HepG2 (cell line): ENCODE results near the gene CCDC74B. TPM values are rescaled to one million over a fixed set of nuclear protein-coding genes. Genes with fewer than 3 reads are reported as not detected.

Experiments
- ATAC-seq: fragments of 200-7000 bp; cut with Tn5 transposase; 3 replicates; pipeline ENCODE4 v1.9.1; 2020; ENCODE audit warnings: mild to moderate bottlenecking, moderate library complexity
- BruUV-seq: library from RNA; stranded (reverse); fragments of 400-500 nt; replicated peaks from 2 replicates; lab custom pipeline; 2021; lab: Mats Ljungman, UMichigan
- CTCF ChIA-PET: fragments of 300-600 bp; formaldehyde crosslinking; extraction: SDS; loops from one replicate; lab custom pipeline; 2021; ENCODE audit warnings: low total read pairs, inconsistent platforms, low intra/inter-chr PET ratio; lab: Yijun Ruan, JAX
- POLR2A ChIA-PET: fragments of 350-600 bp; sonication (Branson Sonifier 250); formaldehyde crosslinking; loops from one replicate; lab custom pipeline; 2020; ENCODE audit warnings: antibody characterized with exemption, inconsistent platforms; lab: Yijun Ruan, JAX
- DNase-seq: peaks from one replicate; pipeline ENCODE4 v3.0.0-alpha.2; 2015; ENCODE audit warnings: low spot score
- FAIRE-seq: peaks from 3 replicates; lab custom pipeline; 2011; peaks lifted over from hg19 to GRCh38; lab: Jason Lieb, UNC
- H2AFZ ChIP-seq: one replicate; pipeline ENCODE4 v1.6.1; 2011; ENCODE audit warnings: low read length, inconsistent platforms
- H3K27ac ChIP-seq: fragments of 300-600 bp; 3 replicates; pipeline ENCODE4 v1.8.0; 2011; ENCODE audit warnings: mixed run types, mild to moderate bottlenecking, mixed read lengths, low read length, inconsistent platforms; ENCODE audit not compliant: insufficient read depth; ENCODE audit errors: extremely low read length
- H3K27me3 ChIP-seq, 2 experiments: fragments of 200-600 bp in 1 of 2; 2 replicates in 1 of 2; 3 replicates in 1 of 2; pipeline versions ENCODE4 v1.6.0 to v1.8.0; 2011; ENCODE audit warnings: low read length in 2 of 2, mild to moderate bottlenecking in 2 of 2, moderate library complexity in 2 of 2, inconsistent platforms in 1 of 2; ENCODE audit not compliant: insufficient read depth in 2 of 2, control insufficient read depth in 1 of 2
- H3K36me3 ChIP-seq, 2 experiments: fragments of 200-600 bp in 1 of 2; replicated peaks in 1 of 2; 2 replicates in 1 of 2; 3 replicates in 1 of 2; pipeline versions ENCODE4 v1.5.1 to v1.8.0; 2011; ENCODE audit warnings: low read length in 2 of 2, inconsistent platforms in 1 of 2; ENCODE audit not compliant: insufficient read depth in 2 of 2, control insufficient read depth in 1 of 2
- H3K4me1 ChIP-seq: 2 replicates; pipeline ENCODE4 v1.5.1; 2012; ENCODE audit warnings: low read length, inconsistent platforms; ENCODE audit not compliant: insufficient read depth
- H3K4me2 ChIP-seq: 2 replicates; pipeline ENCODE4 v1.6.0; 2011; ENCODE audit warnings: low read depth, low read length, inconsistent platforms
- H3K4me3 ChIP-seq, 3 experiments: fragments of 200-600 bp in 1 of 3; sonication (generic), shearing (Covaris generic) in 1 of 3; replicated peaks in 1 of 3; 2 replicates each; pipeline ENCODE4 v1.5.1; 2011 to 2016; ENCODE audit warnings: low read length in 3 of 3, inconsistent platforms in 2 of 3, low read depth in 2 of 3, mild to moderate bottlenecking in 2 of 3, control low read depth in 1 of 3, mixed read lengths in 1 of 3; ENCODE audit not compliant: insufficient read depth in 1 of 3
- H3K79me2 ChIP-seq: one replicate; pipeline ENCODE4 v1.6.1; 2011; ENCODE audit warnings: low read length, inconsistent platforms; ENCODE audit not compliant: insufficient read depth
- H3K9ac ChIP-seq: 2 replicates; pipeline ENCODE4 v1.6.0; 2011; ENCODE audit warnings: mild to moderate bottlenecking, low read depth, low read length, inconsistent platforms; ENCODE audit not compliant: insufficient read depth
- H3K9me3 ChIP-seq: 2 replicates; pipeline ENCODE4 v1.5.1; 2012; ENCODE audit warnings: mild to moderate bottlenecking, low read length
- H4K20me1 ChIP-seq: 2 replicates; pipeline ENCODE4 v1.6.0; 2011; ENCODE audit warnings: inconsistent platforms, mild to moderate bottlenecking, low read length, moderate library complexity; ENCODE audit not compliant: insufficient read depth
- ATF5 ChIP-seq: sonication (generic); formaldehyde crosslinking; IDR thresholded peaks from 2 replicates; pipeline ENCODE4 v1.4.0; 2020; ENCODE audit warnings: mild to moderate bottlenecking, low read depth, missing genetic modification reagents
- ATF7-NPFF ChIP-seq: sonication (generic); formaldehyde crosslinking; IDR thresholded peaks from 2 replicates; pipeline ENCODE4 v1.8.1; 2023; ENCODE audit warnings: mild to moderate bottlenecking, low read depth, missing genetic modification reagents, moderate library complexity
- CREB3 ChIP-seq: sonication (generic); formaldehyde crosslinking; IDR thresholded peaks from 2 replicates; pipeline ENCODE4 v1.5.0; 2020; ENCODE audit warnings: missing genetic modification reagents
- HBP1 ChIP-seq: IDR thresholded peaks from 2 replicates; pipeline ENCODE4 v1.6.1; 2016; ENCODE audit warnings: low read depth, control low read depth
- HNRNPK ChIP-seq: fragments of 200-400 bp; formaldehyde crosslinking; IDR thresholded peaks from 2 replicates; pipeline ENCODE4 v1.6.1; 2018; ENCODE audit warnings: low read length, low read depth, moderate library complexity, mild to moderate bottlenecking; ENCODE audit not compliant: poor library complexity, severe bottlenecking
- KDM2A ChIP-seq: sonication (generic); formaldehyde crosslinking; IDR thresholded peaks from 2 replicates; pipeline ENCODE4 v1.4.0; 2020; ENCODE audit warnings: low read depth, missing genetic modification reagents, borderline replicate concordance
- NAIF1 ChIP-seq: sonication (generic); formaldehyde crosslinking; IDR thresholded peaks from 2 replicates; pipeline ENCODE4 v1.5.0; 2020; ENCODE audit warnings: mild to moderate bottlenecking, missing genetic modification reagents, borderline replicate concordance
- RARG ChIP-seq: sonication (generic); formaldehyde crosslinking; IDR thresholded peaks from 2 replicates; pipeline ENCODE4 v1.4.0; 2020; ENCODE audit warnings: low read depth, mild to moderate bottlenecking, missing genetic modification reagents
- ZFAT ChIP-seq: sonication (generic); formaldehyde crosslinking; conservative IDR thresholded peaks from 2 replicates; pipeline ENCODE4 v1.8.1; 2023; ENCODE audit warnings: missing genetic modification reagents, inconsistent platforms
- ZMYM4 ChIP-seq: sonication (generic); formaldehyde crosslinking; IDR thresholded peaks from 2 replicates; pipeline ENCODE4 v1.8.1; 2023; ENCODE audit warnings: mild to moderate bottlenecking, missing genetic modification reagents
- ZNF121 ChIP-seq: sonication (generic); formaldehyde crosslinking; IDR thresholded peaks from 2 replicates; pipeline ENCODE4 v1.5.0; 2020; ENCODE audit warnings: mild to moderate bottlenecking, missing genetic modification reagents
- ZNF614 ChIP-seq: IDR thresholded peaks from 2 replicates; pipeline ENCODE4 v1.6.1; 2018; ENCODE audit warnings: missing biosample characterization, missing genetic modification reagents, inconsistent platforms, borderline replicate concordance
- ZNF670 ChIP-seq: sonication (generic); formaldehyde crosslinking; IDR thresholded peaks from 2 replicates; pipeline ENCODE4 v1.8.0; 2022; ENCODE audit warnings: mild to moderate bottlenecking, missing genetic modification reagents, borderline replicate concordance
- ZNF792 ChIP-seq: IDR thresholded peaks from 2 replicates; pipeline ENCODE4 v1.6.1; 2016
- ZSCAN22 ChIP-seq: sonication (generic); formaldehyde crosslinking; IDR thresholded peaks from 2 replicates; pipeline ENCODE4 v1.4.0; 2020; ENCODE audit warnings: mild to moderate bottlenecking, missing genetic modification reagents
- WGBS: methylation state at CpG from one replicate; pipeline ENCODE4 v1.1.6; 2017; ENCODE audit warnings: low lambda C conversion rate; 5-methylcytosine and 5-hydroxymethylcytosine counted together
- in situ Hi-C: cut with HindIII; loops from 2 replicates; pipeline ENCODE4 v1.10.0; 2017; ENCODE audit warnings: low pct_unique_long_range_greater_than_20kb; ENCODE audit not compliant: extremely low pct_ligation_motif_present
- intact Hi-C: fragments of 100-400 bp; cut with micrococcal nuclease; formaldehyde crosslinking; loops from one replicate; pipeline ENCODE4 v1.10.0; 2022; ENCODE audit not compliant: unreplicated experiment
- polyA plus RNA-seq, 8 experiments: library from polyadenylated mRNA; depleted of rRNA in 3 of 8; stranded (reverse) in 7 of 8; unstranded in 1 of 8; fragments of >200 nt; fragmentation: Illumina TruSeq in 4 of 8; extraction: Trizol in 4 of 8; gene quantifications; 2 replicates each; pipeline versions ENCODE4 v1.2.1 to v1.2.3, GENCODE V29; 2011 to 2016; ENCODE audit warnings: low read depth in 4 of 8, missing spikeins in 1 of 8, mixed read lengths in 1 of 8; ENCODE audit not compliant: insufficient read depth in 1 of 8
- total RNA-seq, 5 experiments: library from RNA; depleted of rRNA; stranded (reverse); fragments of >200 nt; fragmentation: Illumina TruSeq; extraction: Trizol; gene quantifications; 2 replicates each; pipeline ENCODE4 v1.2.3, GENCODE V29; 2016; ENCODE audit warnings: low read depth in 1 of 5

CCDC74B gene
- total and polyA plus RNA-seq, 2 of the 13 experiments (the other 11 are each of a cell fraction or from before 2014, with no cell fraction given) = 0.07 to 0.11 TPM

GRCh38 chr2:130165293-130166016 lies 20.5 kb upstream of the CCDC74B start:
- H3K4me3 ChIP-seq = no peak overlapping the region
- no peaks in the 10 kb centered on the region for H3K9me3 ChIP-seq
- FAIRE-seq = no peak
- H3K36me3 ChIP-seq = peaks cover 34 to 73% of the 10 kb centered on the region in 2 experiments
- no peaks in the 10 kb centered on the region for H3K4me1 ChIP-seq
- H3K4me2 ChIP-seq = no peak overlapping the region
- DNase-seq = no peak
- no peak overlapping the region for H3K9ac ChIP-seq
- H3K27ac ChIP-seq = no peak overlapping the region
- H3K79me2 ChIP-seq = no peaks in the 10 kb centered on the region
- no peaks in the 10 kb centered on the region for H4K20me1 ChIP-seq
- H2AFZ ChIP-seq = no peak overlapping the region
- intact Hi-C loops (no loop called here), in situ Hi-C loops (no loop called here)
- ChIA-PET POLR2A (no interaction called here), CTCF (no interaction called here)
- no peak for ATAC-seq
- no TSS peak for BruUV-seq
- WGBS = 98% methylated on average over 8 of the region's 8 CpGs
- no peak for TF ChIP-seq ATF7-NPFF (CRISPR knock-in tag)
- TF ChIP-seq ZNF670 (CRISPR knock-in tag) = no peak
- TF ChIP-seq HBP1 = no peak
- TF ChIP-seq HNRNPK = no peak
- TF ChIP-seq ZNF121 = 0 out of 2 replicates have a peak, but pooled peaks have one; percentile 22
- TF ChIP-seq, all 625 proteins: peak for 1
- no peaks in the 10 kb centered on the region for H3K27me3 ChIP-seq

GRCh38 chr2:130162968-130163367 lies 18.1 kb upstream of the CCDC74B start:
- H4K20me1 ChIP-seq = no peaks in the 10 kb centered on the region
- ATAC-seq (no peak), FAIRE-seq (no peak), DNase-seq (no peak)
- intact Hi-C loops = no loop called here
- 98% methylated on average over 7 of the region's 9 CpGs for WGBS
- no peaks in the 10 kb centered on the region for H3K79me2 ChIP-seq
- no peak overlapping the region for H3K27ac ChIP-seq
- H3K36me3 ChIP-seq = peaks cover 33 to 63% of the 10 kb centered on the region in 2 experiments
- no TSS peak for BruUV-seq
- in situ Hi-C loops = no loop called here
- H3K4me1 ChIP-seq = no peaks in the 10 kb centered on the region
- POLR2A ChIA-PET = no interaction called here
- H3K4me2 ChIP-seq = no peak overlapping the region
- CTCF ChIA-PET = no interaction called here
- no peak overlapping the region for H3K4me3 ChIP-seq
- no peaks in the 10 kb centered on the region for H3K27me3 ChIP-seq
- H3K9me3 ChIP-seq = no peaks in the 10 kb centered on the region
- H3K9ac ChIP-seq = no peak overlapping the region
- H2AFZ ChIP-seq = no peak overlapping the region
- TF ChIP-seq RARG (CRISPR knock-in tag) (no peak), ZMYM4 (no peak), KDM2A (CRISPR knock-in tag) (no peak), NAIF1 (CRISPR knock-in tag) (no peak), CREB3 (CRISPR knock-in tag) (no peak), ZFAT (no peak), ZSCAN22 (CRISPR knock-in tag) (no peak), ZNF792 (CRISPR knock-in tag) (no peak), ATF5 (no peak), ZNF614 (no peak)
